HL-60 (cell line): ENCODE data around the gene DENND4B.

Source experiments
- DNase-seq, 2 experiments: peaks; one replicate each; pipeline ENCODE4 v3.0.0-alpha.2; 2010 to 2020; ENCODE audit warnings: low read depth in 1 of 2, low spot score in 1 of 2
- H3K27ac ChIP-seq: fragments of 250-450 bp; sonication (Bioruptor Pico); replicated peaks from 2 replicates; pipeline ENCODE4 v1.5.1; 2020; ENCODE audit warnings: mild to moderate bottlenecking, moderate library complexity
- H3K27me3 ChIP-seq: fragments of 250-450 bp; sonication (Bioruptor Pico); 2 replicates; pipeline ENCODE4 v1.5.1; 2021; ENCODE audit warnings: mild to moderate bottlenecking, moderate library complexity; ENCODE audit not compliant: insufficient read depth, poor library complexity, severe bottlenecking
- H3K4me3 ChIP-seq: replicated peaks from 2 replicates; pipeline ENCODE4 v1.5.1; 2011; ENCODE audit warnings: mild to moderate bottlenecking, control low read depth, low read length; ENCODE audit not compliant: insufficient read depth
- CTCF ChIP-seq: IDR thresholded peaks from one replicate; pipeline ENCODE4 v1.5.1; 2011; ENCODE audit warnings: low read length, control low read depth, inconsistent platforms; ENCODE audit not compliant: insufficient read depth
- GABPA ChIP-seq: IDR thresholded peaks from 2 replicates; pipeline ENCODE4 v1.6.1; 2012; ENCODE audit warnings: low read depth
- POLR2AphosphoS5 ChIP-seq: IDR thresholded peaks from 2 replicates; pipeline ENCODE4 v1.6.1; 2012; ENCODE audit warnings: low read depth
- SPI1 ChIP-seq: IDR thresholded peaks from 2 replicates; pipeline ENCODE4 v1.6.1; 2012; ENCODE audit warnings: low read depth, mild to moderate bottlenecking, borderline replicate concordance
- TF ChIP-seq, protein P1 (sequence below): IDR thresholded peaks from 2 replicates; pipeline ENCODE4 v1.6.1; 2012; ENCODE audit warnings: low read depth; ENCODE audit not compliant: insufficient replicate concordance

DENND4B gene

GRCh38 chr1:153991806-153992205, 45.3 kb upstream of the DENND4B start:
- H3K4me3 ChIP-seq = peak overlapping the region; percentile 65
- DNase-seq = no peak
- TF ChIP-seq POLR2AphosphoS5 (no peak), CTCF (no peak), GABPA (no peak)
- H3K27me3 ChIP-seq = no peaks in the 10 kb centered on the region
- peak overlapping the region; percentile 93 for H3K27ac ChIP-seq

- TF ChIP-seq SPI1 = no peak
- TF ChIP-seq CTCF = no peak
- TF ChIP-seq, protein P1, sequence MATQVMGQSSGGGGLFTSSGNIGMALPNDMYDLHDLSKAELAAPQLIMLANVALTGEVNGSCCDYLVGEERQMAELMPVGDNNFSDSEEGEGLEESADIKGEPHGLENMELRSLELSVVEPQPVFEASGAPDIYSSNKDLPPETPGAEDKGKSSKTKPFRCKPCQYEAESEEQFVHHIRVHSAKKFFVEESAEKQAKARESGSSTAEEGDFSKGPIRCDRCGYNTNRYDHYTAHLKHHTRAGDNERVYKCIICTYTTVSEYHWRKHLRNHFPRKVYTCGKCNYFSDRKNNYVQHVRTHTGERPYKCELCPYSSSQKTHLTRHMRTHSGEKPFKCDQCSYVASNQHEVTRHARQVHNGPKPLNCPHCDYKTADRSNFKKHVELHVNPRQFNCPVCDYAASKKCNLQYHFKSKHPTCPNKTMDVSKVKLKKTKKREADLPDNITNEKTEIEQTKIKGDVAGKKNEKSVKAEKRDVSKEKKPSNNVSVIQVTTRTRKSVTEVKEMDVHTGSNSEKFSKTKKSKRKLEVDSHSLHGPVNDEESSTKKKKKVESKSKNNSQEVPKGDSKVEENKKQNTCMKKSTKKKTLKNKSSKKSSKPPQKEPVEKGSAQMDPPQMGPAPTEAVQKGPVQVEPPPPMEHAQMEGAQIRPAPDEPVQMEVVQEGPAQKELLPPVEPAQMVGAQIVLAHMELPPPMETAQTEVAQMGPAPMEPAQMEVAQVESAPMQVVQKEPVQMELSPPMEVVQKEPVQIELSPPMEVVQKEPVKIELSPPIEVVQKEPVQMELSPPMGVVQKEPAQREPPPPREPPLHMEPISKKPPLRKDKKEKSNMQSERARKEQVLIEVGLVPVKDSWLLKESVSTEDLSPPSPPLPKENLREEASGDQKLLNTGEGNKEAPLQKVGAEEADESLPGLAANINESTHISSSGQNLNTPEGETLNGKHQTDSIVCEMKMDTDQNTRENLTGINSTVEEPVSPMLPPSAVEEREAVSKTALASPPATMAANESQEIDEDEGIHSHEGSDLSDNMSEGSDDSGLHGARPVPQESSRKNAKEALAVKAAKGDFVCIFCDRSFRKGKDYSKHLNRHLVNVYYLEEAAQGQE = no peak
- TF ChIP-seq GABPA = no peak
- TF ChIP-seq POLR2AphosphoS5 = no peak
- peak overlapping the region; percentile 93 for H3K27ac ChIP-seq
- no peaks in the 10 kb centered on the region for H3K27me3 ChIP-seq
- peak overlapping the region; percentile 65 for H3K4me3 ChIP-seq
- DNase-seq = no peak
Measured at GRCh38 chr1:153991151-153991630, 44.7 kb upstream of the DENND4B start.

DNA sequence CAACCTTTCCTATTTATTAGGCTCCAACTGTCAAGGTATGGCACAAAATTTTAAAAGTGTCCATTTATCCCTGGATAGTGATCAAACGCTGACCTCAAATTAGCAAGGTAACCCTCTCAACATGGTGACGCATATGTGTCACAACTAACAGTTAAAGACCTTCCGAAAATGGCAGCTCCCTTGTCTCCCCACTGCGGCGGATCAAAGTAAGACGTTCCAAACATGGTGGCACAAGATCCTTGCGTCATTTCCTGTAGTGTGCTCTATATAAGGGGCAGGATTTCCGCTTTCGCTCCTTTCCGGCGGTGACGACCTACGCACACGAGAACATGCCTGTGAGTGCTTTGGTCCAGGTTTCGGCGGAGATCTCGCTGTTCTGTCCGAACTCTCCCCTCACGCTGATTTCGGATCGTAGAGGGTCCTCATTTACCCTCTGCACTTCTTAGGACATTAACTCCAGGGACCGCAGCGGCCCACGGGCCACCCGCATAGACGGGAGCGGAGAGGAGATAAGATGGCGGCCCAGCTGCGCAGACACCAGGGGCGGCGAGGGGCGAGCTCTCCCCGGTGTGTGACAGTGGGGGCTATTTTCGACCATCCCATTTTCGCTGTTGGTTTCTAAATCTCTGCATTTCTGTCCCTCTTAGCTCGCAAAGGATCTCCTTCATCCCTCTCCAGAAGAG, 44.1 kb upstream of the DENND4B start, which contains the start of gene RPS27:
RPS27 (plus strand) TSS at position 295 of the 683 bp plus-strand sequence; CDS start at position 330, 35 bp downstream.
- no peaks in the 10 kb centered on the region for H3K27me3 ChIP-seq
- H3K27ac ChIP-seq = peak within 1 kb of the TSS; percentile 93
- peak within 1 kb of the TSS; percentile 65 for H3K4me3 ChIP-seq
- peak; percentile 97 to 99 for DNase-seq
- no peak; the same call in 1 of the 2 replicates for TF ChIP-seq SPI1
- TF ChIP-seq POLR2AphosphoS5 = peak; percentile 100
- TF ChIP-seq, protein P1 = peak; percentile 80
- peak; percentile 84 for TF ChIP-seq GABPA
- TF ChIP-seq CTCF = no peak
